Natural killer cell treated with Interleukin-12 subunit alpha and Interleukin-12 subunit beta and Interleukin-15 and Interleukin-18, amount 100 ng/mL, for 72 hours (primary cell): ENCODE data around the gene PDE4D. TPM values are rescaled to one million over a fixed set of nuclear protein-coding genes. Genes with fewer than 3 reads are reported as not detected.

Experiments
- ATAC-seq, 2 donors: fragments of 150-1000 bp; cut with Tn5 transposase in 1 of 2; sonication (Bioruptor Pico), chemical (Tn5 transposase) in 1 of 2; 2 replicates each; pipeline ENCODE4 v1.10.0; 2021
- DNase-seq: peaks from one replicate; pipeline ENCODE4 v3.0.0; 2022; ENCODE audit warnings: low spot score
- H3K27ac Mint-ChIP-seq, 2 donors: 1 replicate in 1 of 2; 2 replicates in 1 of 2; pipeline ENCODE4 v1.8.0; 2022; ENCODE audit warnings: mixed read lengths in 2 of 2, mild to moderate bottlenecking in 1 of 2, moderate library complexity in 1 of 2
- H3K27me3 Mint-ChIP-seq, 2 donors: 1 replicate in 1 of 2; 2 replicates in 1 of 2; pipeline ENCODE4 v1.8.0; 2022; ENCODE audit warnings: mixed read lengths in 2 of 2
- H3K36me3 Mint-ChIP-seq: one replicate; pipeline ENCODE4 v1.8.0; 2022; ENCODE audit warnings: mixed read lengths
- H3K4me1 Mint-ChIP-seq, 2 donors: 1 replicate in 1 of 2; 2 replicates in 1 of 2; pipeline ENCODE4 v1.8.0; 2022; ENCODE audit warnings: low read depth in 2 of 2, mixed read lengths in 2 of 2, mild to moderate bottlenecking in 1 of 2
- H3K4me3 Mint-ChIP-seq: one replicate; pipeline ENCODE4 v1.8.0; 2022; ENCODE audit warnings: mixed read lengths
- H3K9me3 Mint-ChIP-seq: 2 replicates; pipeline ENCODE4 v1.8.0; 2022; ENCODE audit warnings: mixed read lengths
- total RNA-seq, 2 donors: library from RNA; stranded (reverse); gene quantifications; one replicate each; pipeline ENCODE4 v1.2.3, GENCODE V29; 2022

The PDE4D gene
- total RNA-seq, 2 donors from 2014 or later = 55.0 to 80.5 TPM

GRCh38 chr5:59703789-59704188 lies 189.7 kb downstream of the PDE4D start:
- Mint-ChIP-seq H3K4me1 (no peaks in the 10 kb centered on the region), H3K4me3 (no peak overlapping the region), H3K36me3 (no peaks in the 10 kb centered on the region), H3K9me3 (no peaks in the 10 kb centered on the region), H3K27ac (no peak overlapping the region), H3K27me3 (peaks cover 14 to 18% of the 10 kb centered on the region in 2 donors)
- no peak for DNase-seq
- ATAC-seq = no peak

GRCh38 chr5:59698207-59699178 lies 195.0 kb downstream of the PDE4D start:
- Mint-ChIP-seq H3K4me1 (no peaks in the 10 kb centered on the region), H3K36me3 (no peaks in the 10 kb centered on the region), H3K9me3 (no peaks in the 10 kb centered on the region), H3K27me3 (peaks cover 20 to 24% of the 10 kb centered on the region in 2 donors), H3K27ac (no peak overlapping the region), H3K4me3 (no peak overlapping the region)
- ATAC-seq = no peak
- no peak for DNase-seq

- peaks cover 5% of the 10 kb centered on the region for H3K36me3 Mint-ChIP-seq
- H3K4me3 Mint-ChIP-seq = no peak overlapping the region
- no peaks in the 10 kb centered on the region for H3K4me1 Mint-ChIP-seq
- no peak overlapping the region for H3K27ac Mint-ChIP-seq
- DNase-seq = no peak
- ATAC-seq = no peak
- H3K27me3 Mint-ChIP-seq = peaks cover 10 to 13% of the 10 kb centered on the region in 2 donors
- H3K9me3 Mint-ChIP-seq = no peaks in the 10 kb centered on the region
These were observed 199.1 kb downstream of the PDE4D start for GRCh38 chr5:59694411-59694810.

- H3K36me3 Mint-ChIP-seq = peaks cover 5% of the 10 kb centered on the region
- H3K27me3 Mint-ChIP-seq = peaks cover 10 to 13% of the 10 kb centered on the region in 2 donors
- no peak overlapping the region for H3K27ac Mint-ChIP-seq
These were observed 199.8 kb downstream of the PDE4D start for GRCh38 chr5:59693492-59694309.

DNA sequence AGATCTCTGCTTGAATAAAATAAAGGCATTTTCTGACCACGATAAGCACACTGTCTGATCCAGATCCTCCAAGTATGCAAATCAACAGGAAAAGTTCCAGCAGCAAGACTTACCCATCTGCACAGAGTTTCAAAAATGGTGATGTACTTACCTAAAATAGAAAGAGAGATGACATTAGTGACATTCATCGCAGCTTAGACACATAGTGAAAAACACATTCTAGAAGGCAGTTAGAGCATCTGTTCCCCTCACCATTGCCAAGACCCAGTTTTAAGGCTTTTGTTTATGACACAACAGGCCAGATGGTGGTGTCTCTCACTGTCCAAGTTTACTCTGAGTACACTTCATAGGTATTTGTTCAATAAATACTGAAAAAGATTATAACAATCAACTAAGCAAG lies 207.7 kb downstream of the PDE4D start:
- DNase-seq = no peak
- H3K27ac Mint-ChIP-seq = no peak overlapping the region
- ATAC-seq = no peak
- H3K4me3 Mint-ChIP-seq = no peak overlapping the region
- no peaks in the 10 kb centered on the region for H3K4me1 Mint-ChIP-seq
- no peaks in the 10 kb centered on the region for H3K9me3 Mint-ChIP-seq
- H3K36me3 Mint-ChIP-seq = peaks cover 5% of the 10 kb centered on the region
- H3K27me3 Mint-ChIP-seq = peaks cover 0 to 22% of the 10 kb centered on the region in 2 donors

More at GRCh38 chr5:59693492-59694309, 199.8 kb downstream of the PDE4D start:
- DNase-seq (no peak), ATAC-seq (no peak)
- Mint-ChIP-seq H3K9me3 (no peaks in the 10 kb centered on the region), H3K4me1 (no peaks in the 10 kb centered on the region), H3K4me3 (no peak overlapping the region)

GRCh38 chr5:59685191-59685530 lies 208.4 kb downstream of the PDE4D start:
- H3K27me3 Mint-ChIP-seq = peaks cover 0 to 20% of the 10 kb centered on the region in 2 donors
- no peak for DNase-seq
- H3K4me3 Mint-ChIP-seq = no peak overlapping the region
- no peaks in the 10 kb centered on the region for H3K4me1 Mint-ChIP-seq
- no peaks in the 10 kb centered on the region for H3K36me3 Mint-ChIP-seq
- no peaks in the 10 kb centered on the region for H3K9me3 Mint-ChIP-seq
- H3K27ac Mint-ChIP-seq = no peak overlapping the region
- no peak for ATAC-seq

- no peaks in the 10 kb centered on the region for H3K9me3 Mint-ChIP-seq
- H3K4me1 Mint-ChIP-seq = no peaks in the 10 kb centered on the region
- no peak overlapping the region for H3K4me3 Mint-ChIP-seq
- DNase-seq (no peak), ATAC-seq (no peak)
- peaks cover 0 to 17% of the 10 kb centered on the region in 2 donors for H3K27me3 Mint-ChIP-seq
- no peaks in the 10 kb centered on the region for H3K36me3 Mint-ChIP-seq
- no peak overlapping the region for H3K27ac Mint-ChIP-seq
These were observed 208.9 kb downstream of the PDE4D start for GRCh38 chr5:59684388-59685190.

- Mint-ChIP-seq H3K4me1 (no peaks in the 10 kb centered on the region), H3K9me3 (no peaks in the 10 kb centered on the region), H3K27ac (no peak overlapping the region), H3K27me3 (peaks cover 0 to 18% of the 10 kb centered on the region in 2 donors), H3K36me3 (no peaks in the 10 kb centered on the region), H3K4me3 (no peak overlapping the region)
- DNase-seq = no peak
- no peak for ATAC-seq
These were observed 210.2 kb downstream of the PDE4D start for GRCh38 chr5:59683311-59683710.

- DNase-seq = no peak
- Mint-ChIP-seq H3K9me3 (no peaks in the 10 kb centered on the region), H3K4me3 (no peak overlapping the region), H3K36me3 (no peaks in the 10 kb centered on the region), H3K27ac (no peak overlapping the region), H3K27me3 (peaks cover 0 to 17% of the 10 kb centered on the region in 2 donors), H3K4me1 (no peaks in the 10 kb centered on the region)
- ATAC-seq = no peak
These were observed 211.0 kb downstream of the PDE4D start for GRCh38 chr5:59682542-59682941.

DNA sequence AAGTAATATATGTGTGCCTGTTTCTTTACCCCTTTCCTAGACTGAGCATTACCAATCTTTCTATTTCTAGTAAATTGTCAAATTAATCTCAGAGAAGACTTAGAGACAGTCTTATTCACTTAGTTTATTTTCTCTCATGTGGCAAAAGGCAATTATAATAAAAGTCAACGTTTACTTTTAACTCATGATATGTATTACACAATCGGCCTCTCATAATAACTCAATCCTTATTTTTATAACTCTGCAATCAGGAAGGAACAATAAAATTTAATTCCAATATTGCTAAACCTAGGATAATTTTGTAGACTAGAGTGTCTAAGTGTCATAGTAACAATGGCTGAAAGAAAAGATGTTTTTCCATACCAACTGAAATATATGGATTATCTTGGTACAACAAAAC lies 214.6 kb downstream of the PDE4D start:
- no peaks in the 10 kb centered on the region for H3K4me1 Mint-ChIP-seq
- no peak for DNase-seq
- no peak for ATAC-seq
- H3K27me3 Mint-ChIP-seq = peaks cover 0 to 12% of the 10 kb centered on the region in 2 donors
- H3K9me3 Mint-ChIP-seq = no peaks in the 10 kb centered on the region
- no peaks in the 10 kb centered on the region for H3K36me3 Mint-ChIP-seq
- H3K4me3 Mint-ChIP-seq = no peak overlapping the region
- no peak overlapping the region for H3K27ac Mint-ChIP-seq

DNA sequence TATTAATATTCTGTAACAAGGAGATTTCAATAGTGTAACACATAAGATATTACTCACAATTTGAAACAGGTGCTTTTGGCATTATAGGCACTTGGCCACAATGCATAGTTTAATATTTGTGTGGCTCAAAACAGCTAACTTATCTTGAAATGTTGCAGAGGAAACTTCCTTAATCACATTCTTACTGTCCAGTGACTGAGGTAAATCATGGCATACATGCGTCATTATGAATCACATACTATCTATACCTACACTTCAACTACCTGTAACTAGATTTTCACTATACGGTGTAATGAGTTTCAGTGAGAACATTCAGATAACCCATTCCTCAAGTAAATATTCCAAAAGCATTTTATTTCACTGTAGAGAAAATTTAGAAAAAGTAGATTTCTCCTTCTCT lies 218.8 kb downstream of the PDE4D start:
- DNase-seq (no peak), ATAC-seq (no peak)
- Mint-ChIP-seq H3K27ac (no peak overlapping the region), H3K4me3 (no peak overlapping the region), H3K27me3 (peaks cover 0 to 10% of the 10 kb centered on the region in 2 donors), H3K9me3 (no peaks in the 10 kb centered on the region), H3K4me1 (peaks cover 3 to 6% of the 10 kb centered on the region in 2 donors), H3K36me3 (no peaks in the 10 kb centered on the region)

DNA sequence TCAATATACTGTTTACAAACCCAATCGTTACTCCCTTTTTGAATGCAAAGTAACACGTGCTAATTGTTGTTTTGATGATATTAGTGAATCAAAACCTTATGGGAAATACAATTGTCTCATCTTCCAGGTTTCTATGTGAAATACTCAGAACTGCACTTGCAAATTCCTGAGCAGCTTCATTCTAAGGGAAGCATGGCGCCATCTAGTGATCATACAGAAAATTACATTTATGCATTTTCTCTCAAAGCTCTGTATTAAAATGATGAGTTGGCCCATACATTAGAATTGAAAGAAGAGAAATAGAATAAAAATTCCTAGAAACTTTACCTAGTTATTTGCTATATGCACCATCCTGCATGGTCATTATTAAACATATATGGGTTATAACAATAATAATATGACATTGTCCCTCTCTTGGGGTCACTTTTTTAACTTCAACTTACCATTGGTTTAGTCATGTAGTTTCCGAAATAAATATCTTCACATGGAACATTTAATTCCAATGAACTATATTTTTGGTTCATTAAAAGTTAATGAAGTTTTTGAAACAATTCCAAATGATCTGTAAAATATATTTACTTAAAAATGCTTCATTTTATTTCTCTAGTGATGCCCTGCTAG lies 220.0 kb downstream of the PDE4D start:
- H3K9me3 Mint-ChIP-seq = no peaks in the 10 kb centered on the region
- no peak for ATAC-seq
- no peaks in the 10 kb centered on the region for H3K36me3 Mint-ChIP-seq
- DNase-seq = no peak
- peaks cover 3 to 6% of the 10 kb centered on the region in 2 donors for H3K4me1 Mint-ChIP-seq
- H3K27me3 Mint-ChIP-seq = peaks cover 0 to 8% of the 10 kb centered on the region in 2 donors
- H3K27ac Mint-ChIP-seq = peak overlapping the region in 1 of 2 donors; percentile 75
- H3K4me3 Mint-ChIP-seq = no peak overlapping the region

DNA sequence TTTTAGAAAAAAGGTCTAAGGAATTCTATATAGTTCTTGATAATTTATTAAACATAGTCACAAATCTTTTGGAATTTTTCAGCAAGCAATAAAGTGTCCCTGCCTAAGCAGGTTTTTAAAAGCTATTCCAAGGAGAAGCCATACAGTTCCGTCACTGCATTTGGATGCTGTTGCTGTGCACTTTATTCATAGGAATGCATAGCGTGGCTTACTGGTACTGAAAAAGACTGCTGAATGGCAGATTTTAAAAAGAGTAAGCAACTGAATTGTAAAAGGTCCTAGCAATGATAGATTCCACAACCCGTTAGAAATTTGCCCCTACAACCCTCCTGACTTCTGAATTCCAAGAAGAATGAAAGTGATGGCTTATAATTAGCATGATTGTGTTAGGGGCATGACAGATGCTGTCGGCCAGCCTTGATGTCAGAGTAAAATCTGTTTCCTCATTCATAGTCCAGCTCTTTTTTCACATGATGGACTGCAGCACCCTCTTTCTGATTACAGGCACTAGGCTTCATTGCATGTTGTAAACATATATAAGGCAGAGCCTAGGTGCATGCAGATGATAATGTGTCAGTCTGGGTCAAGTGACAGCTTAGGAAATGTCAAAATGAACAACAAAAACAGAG lies 227.0 kb downstream of the PDE4D start:
- H3K27ac Mint-ChIP-seq = no peak overlapping the region
- DNase-seq = no peak
- no peak overlapping the region for H3K4me3 Mint-ChIP-seq
- peaks cover 3% of the 10 kb centered on the region for H3K9me3 Mint-ChIP-seq
- no peaks in the 10 kb centered on the region for H3K36me3 Mint-ChIP-seq
- no peak for ATAC-seq
- H3K27me3 Mint-ChIP-seq = no peaks in the 10 kb centered on the region
- peaks cover 9 to 14% of the 10 kb centered on the region in 2 donors for H3K4me1 Mint-ChIP-seq
